Astrocyte (in vitro differentiated cells and primary cell): ENCODE results near the gene TSPEAR. TPM values are rescaled to one million over a fixed set of nuclear protein-coding genes. Genes with fewer than 3 reads are reported as not detected.

Experiments
- DNase-seq: peaks from one replicate; pipeline ENCODE4 v3.0.0-alpha.2; 2010; ENCODE audit warnings: low read depth
- FAIRE-seq: peaks from 2 replicates; lab custom pipeline; 2011; peaks lifted over from hg19 to GRCh38; lab: Jason Lieb, UNC
- H2AFZ ChIP-seq: 2 replicates; pipeline ENCODE4 v1.6.0; 2012; ENCODE audit warnings: low read depth, low read length, inconsistent platforms
- H3K27ac ChIP-seq: 2 replicates; pipeline ENCODE4 v1.5.1; 2011; ENCODE audit warnings: low read depth, low read length, inconsistent platforms
- H3K27me3 ChIP-seq: 2 replicates; pipeline ENCODE4 v1.6.0; 2011; ENCODE audit warnings: low read length, inconsistent platforms; ENCODE audit not compliant: insufficient read depth
- H3K36me3 ChIP-seq: 2 replicates; pipeline ENCODE4 v1.5.1; 2011; ENCODE audit warnings: low read length, inconsistent platforms; ENCODE audit not compliant: insufficient read depth
- H3K4me1 ChIP-seq: 2 replicates; pipeline ENCODE4 v1.5.1; 2011; ENCODE audit warnings: low read length, inconsistent platforms; ENCODE audit not compliant: insufficient read depth
- H3K4me2 ChIP-seq: 2 replicates; pipeline ENCODE4 v1.6.0; 2012; ENCODE audit warnings: low read length, inconsistent platforms
- H3K4me3 ChIP-seq: 2 replicates; pipeline ENCODE4 v1.5.1; 2011; ENCODE audit warnings: low read depth, mild to moderate bottlenecking, low read length, inconsistent platforms; ENCODE audit not compliant: insufficient read depth
- H3K79me2 ChIP-seq: 2 replicates; pipeline ENCODE4 v1.6.0; 2012; ENCODE audit warnings: mild to moderate bottlenecking, low read length, inconsistent platforms; ENCODE audit not compliant: insufficient read depth
- H3K9ac ChIP-seq: 2 replicates; pipeline ENCODE4 v1.6.0; 2012; ENCODE audit warnings: mild to moderate bottlenecking, low read length, inconsistent platforms
- H3K9me3 ChIP-seq: 2 replicates; pipeline ENCODE4 v1.5.1; 2012; ENCODE audit warnings: low read depth, mild to moderate bottlenecking, low read length, inconsistent platforms; ENCODE audit not compliant: insufficient read depth
- H4K20me1 ChIP-seq: 2 replicates; pipeline ENCODE4 v1.6.0; 2012; ENCODE audit warnings: low read length, inconsistent platforms; ENCODE audit not compliant: insufficient read depth
- H3K27ac Mint-ChIP-seq: one replicate; pipeline ENCODE4 v1.8.0; 2021; ENCODE audit warnings: mild to moderate bottlenecking, mixed read lengths; ENCODE audit not compliant: unreplicated experiment
- H3K27me3 Mint-ChIP-seq: one replicate; pipeline ENCODE4 v1.8.0; 2021; ENCODE audit warnings: low read depth, mixed read lengths; ENCODE audit not compliant: unreplicated experiment
- H3K36me3 Mint-ChIP-seq: one replicate; pipeline ENCODE4 v1.8.0; 2021; ENCODE audit warnings: low read depth, mixed read lengths; ENCODE audit not compliant: unreplicated experiment
- H3K4me1 Mint-ChIP-seq: one replicate; pipeline ENCODE4 v1.8.0; 2021; ENCODE audit warnings: low read depth, mixed read lengths; ENCODE audit not compliant: unreplicated experiment
- H3K4me3 Mint-ChIP-seq: one replicate; pipeline ENCODE4 v1.8.0; 2021; ENCODE audit warnings: mild to moderate bottlenecking, moderate library complexity, mixed read lengths; ENCODE audit not compliant: unreplicated experiment
- H3K9me3 Mint-ChIP-seq: one replicate; pipeline ENCODE4 v1.8.0; 2021; ENCODE audit warnings: mild to moderate bottlenecking, mixed read lengths; ENCODE audit not compliant: unreplicated experiment
- CTCF ChIP-seq: IDR thresholded peaks from 2 replicates; pipeline ENCODE4 v1.5.1; 2011; ENCODE audit warnings: low read depth, mild to moderate bottlenecking, inconsistent platforms, low read length, moderate library complexity; ENCODE audit not compliant: insufficient read depth
- EZH2 ChIP-seq: IDR thresholded peaks from 2 replicates; pipeline ENCODE4 v1.6.1; 2012; ENCODE audit warnings: mild to moderate bottlenecking, low read length, inconsistent platforms; ENCODE audit not compliant: insufficient read depth
- total RNA-seq: library from RNA; stranded (reverse); gene quantifications from 2 replicates; pipeline ENCODE4 v1.2.1, GENCODE V29; 2021

TSPEAR gene
- total RNA-seq, 1 donor from 2014 or later: not detected

GRCh38 chr21:44755227-44755626 is 43.9 kb upstream of the TSPEAR start:
- no peaks in the 10 kb centered on the region for H3K4me1 Mint-ChIP-seq
- Histone ChIP-seq H3K4me2 (peak overlapping the region; percentile 11), H3K9ac (no peak overlapping the region), H3K27ac (no peak overlapping the region), H3K4me1 (no peaks in the 10 kb centered on the region), H3K4me3 (no peak overlapping the region), H3K79me2 (no peaks in the 10 kb centered on the region), H4K20me1 (no peaks in the 10 kb centered on the region), H3K9me3 (no peaks in the 10 kb centered on the region), H2AFZ (no peak overlapping the region), H3K27me3 (no peaks in the 10 kb centered on the region), H3K36me3 (no peaks in the 10 kb centered on the region)
- no peak for TF ChIP-seq EZH2
- no peak for TF ChIP-seq CTCF
- no peaks in the 10 kb centered on the region for H3K36me3 Mint-ChIP-seq
- peaks cover 14% of the 10 kb centered on the region for H3K9me3 Mint-ChIP-seq
- H3K27ac Mint-ChIP-seq: no peak overlapping the region
- FAIRE-seq (no peak), DNase-seq (no peak)
- peaks cover 43% of the 10 kb centered on the region for H3K27me3 Mint-ChIP-seq
- H3K4me3 Mint-ChIP-seq: no peak overlapping the region

GRCh38 chr21:44753357-44753756 is 42.0 kb upstream of the TSPEAR start:
- Mint-ChIP-seq H3K27me3 (peaks cover 40% of the 10 kb centered on the region), H3K27ac (no peak overlapping the region), H3K4me1 (no peaks in the 10 kb centered on the region), H3K36me3 (no peaks in the 10 kb centered on the region), H3K9me3 (peaks cover 14% of the 10 kb centered on the region), H3K4me3 (no peak overlapping the region)
- Histone ChIP-seq H3K27me3 (no peaks in the 10 kb centered on the region), H3K9ac (no peak overlapping the region), H2AFZ (no peak overlapping the region), H3K79me2 (no peaks in the 10 kb centered on the region), H3K9me3 (no peaks in the 10 kb centered on the region), H3K4me2 (no peak overlapping the region), H3K27ac (no peak overlapping the region), H3K36me3 (no peaks in the 10 kb centered on the region), H3K4me1 (no peaks in the 10 kb centered on the region), H3K4me3 (no peak overlapping the region), H4K20me1 (no peaks in the 10 kb centered on the region)
- no peak for DNase-seq
- no peak for FAIRE-seq
- TF ChIP-seq CTCF (no peak), EZH2 (no peak)

- Histone ChIP-seq H3K27ac (no peak overlapping the region), H3K79me2 (no peaks in the 10 kb centered on the region), H4K20me1 (no peaks in the 10 kb centered on the region), H3K36me3 (no peaks in the 10 kb centered on the region), H2AFZ (no peak overlapping the region), H3K4me1 (no peaks in the 10 kb centered on the region), H3K9ac (no peak overlapping the region), H3K27me3 (no peaks in the 10 kb centered on the region), H3K4me2 (no peak overlapping the region), H3K4me3 (no peak overlapping the region), H3K9me3 (no peaks in the 10 kb centered on the region)
- Mint-ChIP-seq H3K4me3 (no peak overlapping the region), H3K4me1 (no peaks in the 10 kb centered on the region), H3K36me3 (no peaks in the 10 kb centered on the region), H3K27me3 (peaks cover 43% of the 10 kb centered on the region), H3K9me3 (peaks cover 14% of the 10 kb centered on the region), H3K27ac (no peak overlapping the region)
- DNase-seq (no peak), FAIRE-seq (no peak)
- TF ChIP-seq EZH2: no peak
- TF ChIP-seq CTCF: peak; percentile 6
These were observed 41.4 kb upstream of the TSPEAR start for GRCh38 chr21:44752671-44753235.
